Measurements from ENCODE around the gene FOXP2.

- TF ChIP-seq, protein P1, sequence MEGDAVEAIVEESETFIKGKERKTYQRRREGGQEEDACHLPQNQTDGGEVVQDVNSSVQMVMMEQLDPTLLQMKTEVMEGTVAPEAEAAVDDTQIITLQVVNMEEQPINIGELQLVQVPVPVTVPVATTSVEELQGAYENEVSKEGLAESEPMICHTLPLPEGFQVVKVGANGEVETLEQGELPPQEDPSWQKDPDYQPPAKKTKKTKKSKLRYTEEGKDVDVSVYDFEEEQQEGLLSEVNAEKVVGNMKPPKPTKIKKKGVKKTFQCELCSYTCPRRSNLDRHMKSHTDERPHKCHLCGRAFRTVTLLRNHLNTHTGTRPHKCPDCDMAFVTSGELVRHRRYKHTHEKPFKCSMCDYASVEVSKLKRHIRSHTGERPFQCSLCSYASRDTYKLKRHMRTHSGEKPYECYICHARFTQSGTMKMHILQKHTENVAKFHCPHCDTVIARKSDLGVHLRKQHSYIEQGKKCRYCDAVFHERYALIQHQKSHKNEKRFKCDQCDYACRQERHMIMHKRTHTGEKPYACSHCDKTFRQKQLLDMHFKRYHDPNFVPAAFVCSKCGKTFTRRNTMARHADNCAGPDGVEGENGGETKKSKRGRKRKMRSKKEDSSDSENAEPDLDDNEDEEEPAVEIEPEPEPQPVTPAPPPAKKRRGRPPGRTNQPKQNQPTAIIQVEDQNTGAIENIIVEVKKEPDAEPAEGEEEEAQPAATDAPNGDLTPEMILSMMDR (IDR thresholded peaks at IDR 0.05): no peak
- TF ChIP-seq EMX1 (CRISPR knock-in tag; IDR thresholded peaks at IDR 0.05): no peak
- no peak for TF ChIP-seq ZNF423 (CRISPR knock-in tag; IDR thresholded peaks at IDR 0.05)
- TF ChIP-seq, protein P2, sequence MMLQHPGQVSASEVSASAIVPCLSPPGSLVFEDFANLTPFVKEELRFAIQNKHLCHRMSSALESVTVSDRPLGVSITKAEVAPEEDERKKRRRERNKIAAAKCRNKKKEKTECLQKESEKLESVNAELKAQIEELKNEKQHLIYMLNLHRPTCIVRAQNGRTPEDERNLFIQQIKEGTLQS (CRISPR knock-in tag; conservative IDR thresholded peaks at IDR 0.05): no peak
- TF ChIP-seq JUN (CRISPR knock-in tag; IDR thresholded peaks at IDR 0.05): no peak
- TF ChIP-seq, protein P3, sequence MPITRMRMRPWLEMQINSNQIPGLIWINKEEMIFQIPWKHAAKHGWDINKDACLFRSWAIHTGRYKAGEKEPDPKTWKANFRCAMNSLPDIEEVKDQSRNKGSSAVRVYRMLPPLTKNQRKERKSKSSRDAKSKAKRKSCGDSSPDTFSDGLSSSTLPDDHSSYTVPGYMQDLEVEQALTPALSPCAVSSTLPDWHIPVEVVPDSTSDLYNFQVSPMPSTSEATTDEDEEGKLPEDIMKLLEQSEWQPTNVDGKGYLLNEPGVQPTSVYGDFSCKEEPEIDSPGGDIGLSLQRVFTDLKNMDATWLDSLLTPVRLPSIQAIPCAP (CRISPR knock-in tag; IDR thresholded peaks at IDR 0.05): no peak
- no peak for TF ChIP-seq CDX4 (CRISPR knock-in tag; IDR thresholded peaks at IDR 0.05; ENCODE audit: borderline replicate concordance)
- TF ChIP-seq CBFB (CRISPR knock-in tag; IDR thresholded peaks at IDR 0.05; ENCODE audit: low read depth): no peak
- TF ChIP-seq SP1 (CRISPR knock-in tag; conservative IDR thresholded peaks at IDR 0.05): no peak
- TF ChIP-seq MXD4 (CRISPR knock-in tag; IDR thresholded peaks at IDR 0.05; ENCODE audit: borderline replicate concordance): no peak
- TF ChIP-seq, protein P4, sequence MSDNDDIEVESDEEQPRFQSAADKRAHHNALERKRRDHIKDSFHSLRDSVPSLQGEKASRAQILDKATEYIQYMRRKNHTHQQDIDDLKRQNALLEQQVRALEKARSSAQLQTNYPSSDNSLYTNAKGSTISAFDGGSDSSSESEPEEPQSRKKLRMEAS (CRISPR knock-in tag; IDR thresholded peaks at IDR 0.05): no peak
- TF ChIP-seq, protein P5, sequence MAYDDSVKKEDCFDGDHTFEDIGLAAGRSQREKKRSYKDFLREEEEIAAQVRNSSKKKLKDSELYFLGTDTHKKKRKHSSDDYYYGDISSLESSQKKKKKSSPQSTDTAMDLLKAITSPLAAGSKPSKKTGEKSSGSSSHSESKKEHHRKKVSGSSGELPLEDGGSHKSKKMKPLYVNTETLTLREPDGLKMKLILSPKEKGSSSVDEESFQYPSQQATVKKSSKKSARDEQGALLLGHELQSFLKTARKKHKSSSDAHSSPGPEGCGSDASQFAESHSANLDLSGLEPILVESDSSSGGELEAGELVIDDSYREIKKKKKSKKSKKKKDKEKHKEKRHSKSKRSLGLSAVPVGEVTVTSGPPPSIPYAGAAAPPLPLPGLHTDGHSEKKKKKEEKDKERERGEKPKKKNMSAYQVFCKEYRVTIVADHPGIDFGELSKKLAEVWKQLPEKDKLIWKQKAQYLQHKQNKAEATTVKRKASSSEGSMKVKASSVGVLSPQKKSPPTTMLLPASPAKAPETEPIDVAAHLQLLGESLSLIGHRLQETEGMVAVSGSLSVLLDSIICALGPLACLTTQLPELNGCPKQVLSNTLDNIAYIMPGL (CRISPR knock-in tag; IDR thresholded peaks at IDR 0.05): no peak
- no peak for TF ChIP-seq GTF2I (CRISPR knock-in tag; conservative IDR thresholded peaks at IDR 0.05)
- TF ChIP-seq FOXJ3 (CRISPR knock-in tag; IDR thresholded peaks at IDR 0.05; ENCODE audit: borderline replicate concordance): no peak
Measured at GRCh38 chr7:114722562-114722961, 307.9 kb downstream of the FOXP2 start.

Data from WTC11 (cell line).